Stomach (tissue), 9 donors: ENCODE measurements around the gene WDR1. TPM values are rescaled to one million over a fixed set of nuclear protein-coding genes. Genes with fewer than 3 reads are reported as not detected.

Experiments used
- DNase-seq, 2 donors: peaks; one replicate each; pipeline versions ENCODE4 v3.0.0 to v3.0.0-alpha.2; 2013 to 2019
- H3K27ac ChIP-seq, 5 donors: fragments of 200-600 bp in 4 of 5; sonication (generic) in 4 of 5; one replicate each; pipeline ENCODE4 v1.5.1; 2013 to 2019; ENCODE audit warnings: mild to moderate bottlenecking in 1 of 5, moderate library complexity in 1 of 5
- H3K27me3 ChIP-seq, 3 donors: fragments of 200-600 bp; sonication (generic); one replicate each; pipeline ENCODE4 v1.5.1; 2017 to 2019; ENCODE audit warnings: mixed run types in 1 of 3
- H3K36me3 ChIP-seq, 4 donors: fragments of 200-600 bp; sonication (generic); 1 replicate in 3 of 4; 2 replicates in 1 of 4; pipeline ENCODE4 v1.5.1; 2016 to 2019
- H3K4me1 ChIP-seq, 4 donors: fragments of 200-600 bp; sonication (generic); one replicate each; pipeline ENCODE4 v1.5.1; 2016 to 2019
- H3K4me3 ChIP-seq, 4 donors: fragments of 200-600 bp; sonication (generic) in 3 of 4; one replicate each; pipeline ENCODE4 v1.5.1; 2016 to 2019; ENCODE audit warnings: mild to moderate bottlenecking in 1 of 4
- H3K9me3 ChIP-seq, 4 donors: fragments of 200-600 bp; sonication (generic); one replicate each; pipeline ENCODE4 v1.5.1; 2016 to 2019
- EP300 ChIP-seq: sonication (generic); formaldehyde crosslinking; IDR thresholded peaks from one replicate; pipeline ENCODE4 v1.6.1; 2017; ENCODE audit warnings: antibody characterized with exemption
- POLR2A ChIP-seq, 4 donors: fragments of 450-650 bp; IDR thresholded peaks; one replicate each; pipeline ENCODE4 v1.6.1; 2016; ENCODE audit warnings: antibody characterized with exemption in 4 of 4, control low read depth in 2 of 4, mild to moderate bottlenecking in 1 of 4, moderate library complexity in 1 of 4
- POLR2AphosphoS5 ChIP-seq, 3 donors: sonication (generic); formaldehyde crosslinking; IDR thresholded peaks; one replicate each; pipeline ENCODE4 v1.6.1; 2016; ENCODE audit warnings: antibody characterized with exemption in 3 of 3
- WGBS, 5 donors: extraction: QIAGEN DNeasy Blood & Tissue Kit in 3 of 5; methylation state at CpG; one replicate each; pipeline versions ENCODE4 v1.1.5 to v1.1.7; 2013 to 2018; 5-methylcytosine and 5-hydroxymethylcytosine counted together
- intact Hi-C: fragments of 100-400 bp; cut with DNase I; formaldehyde crosslinking; loops from one replicate; pipeline ENCODE4 v1.15.1; 2023; ENCODE audit warnings: low total_unique reads
- polyA plus RNA-seq, 3 donors: library from polyadenylated mRNA; stranded (reverse); fragments of 200-250 nt; gene quantifications; one replicate each; pipeline ENCODE4 v1.2.3, GENCODE V29; 2013
- total RNA-seq, 5 donors: library from RNA; depleted of rRNA; stranded (reverse); fragments of >200 nt; gene quantifications; one replicate each; pipeline versions ENCODE4 v1.1.0 to v1.2.3, GENCODE V29; 2014 to 2016
- TF ChIP-seq, protein P1 (sequence below), 7 experiments: fragments of 450-650 bp in 4 of 7; fragments of 200-600 bp in 3 of 7; sonication (generic) in 3 of 7; IDR thresholded peaks; one replicate each; pipeline ENCODE4 v1.5.1; 2016 to 2019; ENCODE audit warnings: antibody characterized with exemption in 7 of 7, control low read depth in 2 of 7, mild to moderate bottlenecking in 1 of 7
- donor health status: healthy with polysubstance abuse.
- donor health status: Bipolar disorder and iron deficiency.
- donor health status: healthy.

WDR1 gene
- total and polyA plus RNA-seq, 8 donors: 52.4 to 167 (median 110) TPM

DNA sequence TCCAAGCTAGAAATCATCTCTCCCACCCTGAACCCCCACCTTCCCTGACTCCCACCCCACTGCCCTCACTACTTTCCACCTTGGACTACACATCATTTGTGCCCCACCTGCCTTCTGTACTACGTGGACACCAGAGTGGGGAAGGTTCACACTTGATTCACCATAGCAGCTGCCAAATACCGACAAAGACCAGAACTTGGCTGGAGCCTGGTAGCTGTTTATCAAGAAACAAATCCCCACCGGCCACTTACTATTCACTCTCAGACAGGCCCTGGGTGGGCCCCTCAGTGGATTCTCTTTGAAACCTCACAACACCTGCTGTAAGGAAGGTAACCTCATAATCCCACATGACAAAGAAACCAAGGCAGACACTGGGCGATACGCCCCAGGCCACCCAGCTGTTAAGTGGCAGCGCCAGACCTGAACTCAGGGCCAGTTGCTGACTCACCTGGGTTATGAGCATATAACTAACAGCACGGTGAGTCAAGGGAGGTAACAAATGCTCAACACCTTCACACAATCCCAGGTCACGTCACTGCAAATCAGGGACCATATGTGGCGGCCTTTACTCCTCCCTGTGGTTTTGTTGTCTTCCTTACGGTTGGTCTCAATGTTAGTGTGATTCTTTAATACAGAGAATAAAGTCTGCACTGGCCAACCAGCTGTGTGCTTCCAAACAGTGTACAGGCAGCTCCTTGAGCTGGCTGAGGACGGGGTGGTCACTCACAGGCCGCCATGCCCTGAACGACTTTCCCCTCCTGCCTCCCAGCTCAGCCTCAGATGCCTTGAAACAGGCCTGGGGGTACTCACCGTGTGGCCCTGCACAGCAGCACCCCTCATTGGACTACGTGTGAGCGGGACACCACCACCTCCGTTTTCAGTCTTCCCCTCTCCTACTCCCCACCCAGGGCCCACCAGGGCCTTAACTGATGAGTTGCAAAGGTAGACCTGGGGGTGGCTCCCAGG, 7.5 kb downstream of the WDR1 start:
- 67 to 76% (median 75%) methylated on average over 16 to 17 of the region's 17 CpGs for WGBS, 5 donors
- Histone ChIP-seq H3K27me3 (no peaks in the 10 kb centered on the region), H3K4me3 (peak overlapping the region in 2 of 4 donors; percentile 1 to 15), H3K36me3 (peaks cover 43 to 74% (median 54%) of the 10 kb centered on the region in 4 donors), H3K9me3 (no peaks in the 10 kb centered on the region), H3K27ac (peak overlapping the region in 4 of 5 donors; percentile 68 to 86 (median 74)), H3K4me1 (peaks cover 77 to 100% (median 95%) of the 10 kb centered on the region in 4 donors)
- TF ChIP-seq EP300 (no peak), POLR2A (IDR thresholded peaks at IDR 0.05) (no peak)
- TF ChIP-seq, protein P1, sequence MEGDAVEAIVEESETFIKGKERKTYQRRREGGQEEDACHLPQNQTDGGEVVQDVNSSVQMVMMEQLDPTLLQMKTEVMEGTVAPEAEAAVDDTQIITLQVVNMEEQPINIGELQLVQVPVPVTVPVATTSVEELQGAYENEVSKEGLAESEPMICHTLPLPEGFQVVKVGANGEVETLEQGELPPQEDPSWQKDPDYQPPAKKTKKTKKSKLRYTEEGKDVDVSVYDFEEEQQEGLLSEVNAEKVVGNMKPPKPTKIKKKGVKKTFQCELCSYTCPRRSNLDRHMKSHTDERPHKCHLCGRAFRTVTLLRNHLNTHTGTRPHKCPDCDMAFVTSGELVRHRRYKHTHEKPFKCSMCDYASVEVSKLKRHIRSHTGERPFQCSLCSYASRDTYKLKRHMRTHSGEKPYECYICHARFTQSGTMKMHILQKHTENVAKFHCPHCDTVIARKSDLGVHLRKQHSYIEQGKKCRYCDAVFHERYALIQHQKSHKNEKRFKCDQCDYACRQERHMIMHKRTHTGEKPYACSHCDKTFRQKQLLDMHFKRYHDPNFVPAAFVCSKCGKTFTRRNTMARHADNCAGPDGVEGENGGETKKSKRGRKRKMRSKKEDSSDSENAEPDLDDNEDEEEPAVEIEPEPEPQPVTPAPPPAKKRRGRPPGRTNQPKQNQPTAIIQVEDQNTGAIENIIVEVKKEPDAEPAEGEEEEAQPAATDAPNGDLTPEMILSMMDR (IDR thresholded peaks at IDR 0.05): no peak
- intact Hi-C loops: no loop called here
- DNase-seq: no peak

DNA sequence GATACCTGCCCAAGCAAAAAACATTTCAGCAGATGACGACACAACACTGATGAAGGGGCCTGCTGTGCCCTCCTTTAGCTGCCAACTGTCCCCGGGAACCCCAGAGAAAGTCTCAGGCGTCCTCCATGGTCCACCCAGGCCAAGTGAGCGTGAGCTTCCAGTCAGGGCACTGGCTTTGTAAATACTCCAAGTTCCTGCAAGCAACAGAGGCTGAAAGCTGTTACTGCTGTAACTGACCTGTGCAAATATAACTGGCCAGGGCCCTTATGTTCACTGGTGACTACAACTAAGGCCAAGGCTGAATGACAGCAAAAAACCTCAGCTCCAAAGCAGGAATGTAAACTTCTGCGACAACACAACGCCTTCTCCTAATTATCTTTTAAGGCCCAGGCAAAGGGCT, 8.2 kb downstream of the WDR1 start:
- peaks cover 82 to 100% (median 91%) of the 10 kb centered on the region in 4 donors for H3K4me1 ChIP-seq
- H3K9me3 ChIP-seq: no peaks in the 10 kb centered on the region
- intact Hi-C loops: no loop called here
- 68 to 86% (median 78%) methylated on average over 3 to 6 of the region's 6 CpGs for WGBS, 5 donors
- no peaks in the 10 kb centered on the region for H3K27me3 ChIP-seq
- DNase-seq: no peak
- peak overlapping the region in 1 of 4 donors; percentile 1 for H3K4me3 ChIP-seq
- H3K36me3 ChIP-seq: peaks cover 37 to 71% (median 51%) of the 10 kb centered on the region in 4 donors
- TF ChIP-seq EP300: no peak
- TF ChIP-seq, protein P1 (IDR thresholded peaks at IDR 0.05): no peak
- TF ChIP-seq POLR2A (IDR thresholded peaks at IDR 0.05): no peak
- no peak for TF ChIP-seq POLR2AphosphoS5 (IDR thresholded peaks at IDR 0.05)
- H3K27ac ChIP-seq: peak overlapping the region in 4 of 5 donors; percentile 68 to 86 (median 74)

DNA sequence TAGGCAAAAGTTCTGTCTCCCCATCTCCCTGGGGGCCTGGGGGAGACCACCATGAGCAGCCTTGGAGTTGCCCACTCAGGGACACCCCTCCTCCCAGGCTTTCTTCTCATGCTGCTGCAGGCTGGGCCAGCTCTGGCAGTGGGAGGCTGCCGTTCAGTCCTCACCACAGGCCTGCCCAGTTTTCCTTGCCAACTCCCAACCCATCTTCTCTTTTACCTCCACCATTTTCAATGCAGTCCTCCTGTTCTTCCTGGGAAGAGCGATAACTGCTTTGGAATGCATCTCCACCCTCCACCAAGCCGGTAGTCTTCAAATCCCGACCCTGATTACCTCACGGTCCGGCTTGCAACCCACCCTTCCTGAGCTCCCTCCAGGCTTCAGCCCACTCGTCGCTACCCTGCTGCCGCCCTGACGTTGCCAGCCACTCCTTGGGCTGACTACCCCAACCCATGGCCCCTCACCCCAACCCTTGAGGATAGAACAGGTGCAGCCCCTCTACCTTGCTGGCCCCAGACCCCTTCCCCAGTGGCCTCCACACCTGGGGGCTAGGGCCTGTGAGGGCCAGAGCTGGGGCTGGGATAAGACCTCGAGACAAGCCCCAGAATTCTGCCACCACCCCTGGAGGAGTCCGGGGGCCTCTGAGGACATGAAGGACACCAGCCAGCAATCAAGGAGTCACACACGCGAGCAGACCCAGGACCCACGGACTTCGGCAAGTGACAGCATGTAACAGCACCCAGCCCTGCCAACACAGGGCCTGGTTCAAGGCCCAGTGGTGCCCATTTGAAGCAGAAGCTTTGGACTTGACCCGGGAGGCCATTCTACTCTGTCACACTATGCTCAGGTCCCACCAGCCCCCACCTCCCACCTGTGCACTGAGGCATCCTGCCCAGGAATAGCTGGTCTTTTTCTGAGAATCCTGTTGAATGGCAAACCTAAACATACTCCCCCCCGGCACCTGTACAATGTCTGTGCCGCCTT, 9.2 kb downstream of the WDR1 start:
- TF ChIP-seq POLR2A (IDR thresholded peaks at IDR 0.05): no peak
- TF ChIP-seq EP300: no peak
- TF ChIP-seq, protein P1 (IDR thresholded peaks at IDR 0.05): no peak
- no peak for TF ChIP-seq POLR2AphosphoS5 (IDR thresholded peaks at IDR 0.05)
- Histone ChIP-seq H3K4me1 (peaks cover 75 to 100% (median 92%) of the 10 kb centered on the region in 4 donors), H3K27me3 (no peaks in the 10 kb centered on the region), H3K27ac (peak overlapping the region; percentile 47 to 86 (median 71)), H3K4me3 (peak overlapping the region in 1 of 4 donors; percentile 14), H3K36me3 (peaks cover 29 to 71% (median 50%) of the 10 kb centered on the region in 4 donors), H3K9me3 (no peaks in the 10 kb centered on the region)
- 68 to 82% (median 79%) methylated on average over 13 to 19 of the region's 19 CpGs for WGBS, 5 donors
- no peak for DNase-seq
- intact Hi-C loops: no loop called here
